Activated naive CD4-positive, alpha-beta T cell treated with anti-CD3 and anti-CD28 coated beads, Interleukin-2, amount 10 ng/mL, durations not matched to agents 7 days and 5 days (primary cell): Measurements from ENCODE around the gene PCCA.

Experiments used
- CTCF ChIA-PET: fragments of 350-600 bp; sonication (Branson Sonifier 250); formaldehyde crosslinking; loops from one replicate; lab custom pipeline; 2021; ENCODE audit warnings: antibody characterized with exemption; lab: Charles Lee
- DNase-seq: peaks from one replicate; pipeline ENCODE4 v3.0.0-alpha.2; 2020
- H3K27ac Mint-ChIP-seq: one replicate; pipeline ENCODE4 v1.8.0; 2021; ENCODE audit warnings: mild to moderate bottlenecking, moderate library complexity, mixed read lengths
- H3K27me3 Mint-ChIP-seq: one replicate; pipeline ENCODE4 v1.8.0; 2021; ENCODE audit warnings: mild to moderate bottlenecking, mixed read lengths
- H3K36me3 Mint-ChIP-seq: one replicate; pipeline ENCODE4 v1.8.0; 2021; ENCODE audit warnings: mixed read lengths
- H3K4me1 Mint-ChIP-seq: one replicate; pipeline ENCODE4 v1.8.0; 2021; ENCODE audit warnings: mixed read lengths
- H3K4me3 Mint-ChIP-seq: one replicate; pipeline ENCODE4 v1.8.0; 2021; ENCODE audit warnings: mild to moderate bottlenecking, moderate library complexity, mixed read lengths
- H3K9me3 Mint-ChIP-seq: one replicate; pipeline ENCODE4 v1.8.0; 2021; ENCODE audit warnings: mixed read lengths

PCCA gene

GRCh38 chr13:100106705-100107104 lies 17.8 kb downstream of the PCCA start:
- Mint-ChIP-seq H3K27ac (no peak overlapping the region), H3K36me3 (peaks cover 7% of the 10 kb centered on the region), H3K4me3 (no peak overlapping the region)

GRCh38 chr13:100108913-100109507 lies 20.1 kb downstream of the PCCA start:
- H3K4me1 Mint-ChIP-seq = peaks cover 7% of the 10 kb centered on the region
- no peak overlapping the region for H3K27ac Mint-ChIP-seq
- H3K27me3 Mint-ChIP-seq = no peaks in the 10 kb centered on the region
- no peak overlapping the region for H3K4me3 Mint-ChIP-seq
- CTCF ChIA-PET = no interaction called here
- no peaks in the 10 kb centered on the region for H3K9me3 Mint-ChIP-seq
- DNase-seq = no peak
- H3K36me3 Mint-ChIP-seq = peaks cover 2% of the 10 kb centered on the region

More at GRCh38 chr13:100106705-100107104, 17.8 kb downstream of the PCCA start:
- H3K9me3 Mint-ChIP-seq = no peaks in the 10 kb centered on the region
- H3K27me3 Mint-ChIP-seq = no peaks in the 10 kb centered on the region
- no peak for DNase-seq
- CTCF ChIA-PET = interaction anchor here (0.8 kb wide), 1 partner anchor 8 kb away, joined by 3 read pairs; no protein-coding TSS in a partner anchor
- H3K4me1 Mint-ChIP-seq = peaks cover 7% of the 10 kb centered on the region

- peaks cover 10% of the 10 kb centered on the region for H3K36me3 Mint-ChIP-seq
- no peaks in the 10 kb centered on the region for H3K9me3 Mint-ChIP-seq
- no peak overlapping the region for H3K4me3 Mint-ChIP-seq
- no peak for DNase-seq
- no peaks in the 10 kb centered on the region for H3K27me3 Mint-ChIP-seq
- no peak overlapping the region for H3K27ac Mint-ChIP-seq
- peaks cover 9% of the 10 kb centered on the region for H3K4me1 Mint-ChIP-seq
- CTCF ChIA-PET = interaction anchor here (0.6 kb wide), 1 partner anchor 370 kb away, joined by 4 read pairs; no protein-coding TSS in a partner anchor
Measured at GRCh38 chr13:100110269-100110668, 21.4 kb downstream of the PCCA start.

GRCh38 chr13:100112186-100112838 lies 23.4 kb downstream of the PCCA start:
- H3K36me3 Mint-ChIP-seq = peaks cover 10% of the 10 kb centered on the region
- H3K27ac Mint-ChIP-seq = no peak overlapping the region
- no peaks in the 10 kb centered on the region for H3K27me3 Mint-ChIP-seq
- H3K9me3 Mint-ChIP-seq = no peaks in the 10 kb centered on the region
- DNase-seq = no peak
- H3K4me3 Mint-ChIP-seq = no peak overlapping the region
- peaks cover 12% of the 10 kb centered on the region for H3K4me1 Mint-ChIP-seq
- CTCF ChIA-PET = no interaction called here

- peaks cover 12% of the 10 kb centered on the region for H3K4me1 Mint-ChIP-seq
- DNase-seq = no peak
- H3K27me3 Mint-ChIP-seq = no peaks in the 10 kb centered on the region
- peaks cover 4% of the 10 kb centered on the region for H3K9me3 Mint-ChIP-seq
- peaks cover 24% of the 10 kb centered on the region for H3K36me3 Mint-ChIP-seq
- H3K27ac Mint-ChIP-seq = no peak overlapping the region
- CTCF ChIA-PET = no interaction called here
- H3K4me3 Mint-ChIP-seq = no peak overlapping the region
Measured at GRCh38 chr13:100115693-100116254, 26.9 kb downstream of the PCCA start.

GRCh38 chr13:100124265-100124664 lies 35.4 kb downstream of the PCCA start:
- peaks cover 15% of the 10 kb centered on the region for H3K9me3 Mint-ChIP-seq
- peaks cover 7% of the 10 kb centered on the region for H3K4me1 Mint-ChIP-seq
- no peak overlapping the region for H3K27ac Mint-ChIP-seq
- CTCF ChIA-PET = no interaction called here
- no peak for DNase-seq
- H3K36me3 Mint-ChIP-seq = peaks cover 18% of the 10 kb centered on the region
- H3K27me3 Mint-ChIP-seq = no peaks in the 10 kb centered on the region
- no peak overlapping the region for H3K4me3 Mint-ChIP-seq

GRCh38 chr13:100125946-100126345 lies 37.1 kb downstream of the PCCA start:
- Mint-ChIP-seq H3K27ac (no peak overlapping the region), H3K4me3 (no peak overlapping the region), H3K27me3 (no peaks in the 10 kb centered on the region), H3K36me3 (peaks cover 13% of the 10 kb centered on the region), H3K9me3 (peaks cover 11% of the 10 kb centered on the region), H3K4me1 (peaks cover 16% of the 10 kb centered on the region)
- DNase-seq = no peak
- CTCF ChIA-PET = no interaction called here

GRCh38 chr13:100128373-100128772 lies 39.5 kb downstream of the PCCA start:
- Mint-ChIP-seq H3K27ac (no peak overlapping the region), H3K9me3 (no peaks in the 10 kb centered on the region), H3K36me3 (peaks cover 4% of the 10 kb centered on the region), H3K4me3 (no peak overlapping the region), H3K27me3 (no peaks in the 10 kb centered on the region), H3K4me1 (peaks cover 16% of the 10 kb centered on the region)
- CTCF ChIA-PET = no interaction called here
- no peak for DNase-seq

- Mint-ChIP-seq H3K9me3 (no peaks in the 10 kb centered on the region), H3K27me3 (no peaks in the 10 kb centered on the region), H3K4me1 (peaks cover 16% of the 10 kb centered on the region), H3K36me3 (peaks cover 4% of the 10 kb centered on the region), H3K27ac (no peak overlapping the region), H3K4me3 (no peak overlapping the region)
- no peak for DNase-seq
- CTCF ChIA-PET = no interaction called here
Measured at GRCh38 chr13:100128838-100129237, 39.9 kb downstream of the PCCA start.

GRCh38 chr13:100129605-100130004 lies 40.7 kb downstream of the PCCA start:
- DNase-seq = no peak
- CTCF ChIA-PET = no interaction called here
- peaks cover 4% of the 10 kb centered on the region for H3K36me3 Mint-ChIP-seq

GRCh38 chr13:100130092-100130491 lies 41.2 kb downstream of the PCCA start:
- CTCF ChIA-PET = no interaction called here
- Mint-ChIP-seq H3K4me3 (no peak overlapping the region), H3K27me3 (no peaks in the 10 kb centered on the region), H3K27ac (no peak overlapping the region), H3K36me3 (peaks cover 4% of the 10 kb centered on the region), H3K9me3 (no peaks in the 10 kb centered on the region), H3K4me1 (peaks cover 16% of the 10 kb centered on the region)
- DNase-seq = no peak

More at GRCh38 chr13:100129605-100130004, 40.7 kb downstream of the PCCA start:
- H3K27ac Mint-ChIP-seq = no peak overlapping the region
- H3K4me3 Mint-ChIP-seq = no peak overlapping the region
- no peaks in the 10 kb centered on the region for H3K27me3 Mint-ChIP-seq
- H3K9me3 Mint-ChIP-seq = no peaks in the 10 kb centered on the region
- peaks cover 16% of the 10 kb centered on the region for H3K4me1 Mint-ChIP-seq

- no peak for DNase-seq
- peaks cover 16% of the 10 kb centered on the region for H3K4me1 Mint-ChIP-seq
- CTCF ChIA-PET = no interaction called here
- no peaks in the 10 kb centered on the region for H3K9me3 Mint-ChIP-seq
- no peak overlapping the region for H3K4me3 Mint-ChIP-seq
- H3K36me3 Mint-ChIP-seq = peaks cover 4% of the 10 kb centered on the region
- H3K27ac Mint-ChIP-seq = no peak overlapping the region
- H3K27me3 Mint-ChIP-seq = no peaks in the 10 kb centered on the region
Measured at GRCh38 chr13:100130930-100131511, 42.1 kb downstream of the PCCA start.

GRCh38 chr13:100131863-100132574 lies 43.1 kb downstream of the PCCA start:
- H3K9me3 Mint-ChIP-seq = no peaks in the 10 kb centered on the region
- H3K27ac Mint-ChIP-seq = no peak overlapping the region
- H3K36me3 Mint-ChIP-seq = peaks cover 4% of the 10 kb centered on the region
- DNase-seq = no peak
- no peak overlapping the region for H3K4me3 Mint-ChIP-seq
- H3K27me3 Mint-ChIP-seq = no peaks in the 10 kb centered on the region
- CTCF ChIA-PET = no interaction called here
- peaks cover 16% of the 10 kb centered on the region for H3K4me1 Mint-ChIP-seq

GRCh38 chr13:100138859-100139491 lies 50.1 kb downstream of the PCCA start:
- Mint-ChIP-seq H3K4me3 (no peak overlapping the region), H3K36me3 (peaks cover 5% of the 10 kb centered on the region)

More at GRCh38 chr13:100138859-100139491, 50.1 kb downstream of the PCCA start:
- H3K4me1 Mint-ChIP-seq = peaks cover 9% of the 10 kb centered on the region
- DNase-seq = no peak
- CTCF ChIA-PET = no interaction called here
- H3K27me3 Mint-ChIP-seq = no peaks in the 10 kb centered on the region
- H3K9me3 Mint-ChIP-seq = peaks cover 2% of the 10 kb centered on the region
- H3K27ac Mint-ChIP-seq = no peak overlapping the region
